ENCODE measurements around the gene SLC2A9. TPM values are rescaled to one million over a fixed set of nuclear protein-coding genes. Genes with fewer than 3 reads are reported as not detected.

SLC2A9 gene
- total and polyA plus RNA-seq, 2 donors (not counting 1 experiment from before 2014, with no cell fraction given), result 2.3 to 3.9 TPM

GRCh38 chr4:10053635-10054453, 32.5 kb upstream of the SLC2A9 start:
- Histone ChIP-seq H3K4me2 (ENCODE audit: extremely low read depth, insufficient read depth, low read length) (no peak overlapping the region), H3K4me1 (ENCODE audit: control insufficient read depth, extremely low read depth, insufficient read depth, low read length) (no peaks in the 10 kb centered on the region), H3K9ac (ENCODE audit: insufficient read depth, low read length) (no peak overlapping the region), H3K9me3 (ENCODE audit: control insufficient read depth, insufficient read depth, low read depth, low read length) (no peaks in the 10 kb centered on the region), H3K36me3 (ENCODE audit: control insufficient read depth, insufficient read depth, low read length) (no peaks in the 10 kb centered on the region), H4K20me1 (ENCODE audit: control insufficient read depth, extremely low read depth, insufficient read depth, low read length) (no peaks in the 10 kb centered on the region), H2AFZ (ENCODE audit: low read length) (no peak overlapping the region), H3K27ac (ENCODE audit: insufficient read depth, low read length) (no peak overlapping the region), H3K27me3 (ENCODE audit: control insufficient read depth, insufficient read depth, low read length) (no peaks in the 10 kb centered on the region), H3K4me3 (replicated peaks in 1 of 4; ENCODE audit: control extremely low read depth in 1 of 4, insufficient read depth in 1 of 4, low read depth in 3 of 4, low read length in 4 of 4) (no peak overlapping the region), H3K79me2 (ENCODE audit: control insufficient read depth, insufficient read depth, low read length) (no peaks in the 10 kb centered on the region)
- no peak for DNase-seq (ENCODE audit: low read depth in 2 of 2)
- no peak for TF ChIP-seq EZH2 (IDR thresholded peaks at IDR 0.05; ENCODE audit: low read length, missing control alignments)
- no peak for TF ChIP-seq CTCF (conservative IDR thresholded peaks at IDR 0.05 in 1 of 2, IDR thresholded peaks at IDR 0.05 in 1 of 2; ENCODE audit: low read depth in 1 of 2, low read length in 2 of 2)

- Histone ChIP-seq H3K79me2 (ENCODE audit: control insufficient read depth, insufficient read depth, low read length) (no peaks in the 10 kb centered on the region), H3K9me3 (ENCODE audit: control insufficient read depth, insufficient read depth, low read depth, low read length) (no peaks in the 10 kb centered on the region), H3K27me3 (ENCODE audit: control insufficient read depth, insufficient read depth, low read length) (no peaks in the 10 kb centered on the region), H3K36me3 (ENCODE audit: control insufficient read depth, insufficient read depth, low read length) (no peaks in the 10 kb centered on the region), H4K20me1 (ENCODE audit: control insufficient read depth, extremely low read depth, insufficient read depth, low read length) (no peaks in the 10 kb centered on the region), H3K4me1 (ENCODE audit: control insufficient read depth, extremely low read depth, insufficient read depth, low read length) (no peaks in the 10 kb centered on the region), H3K27ac (ENCODE audit: insufficient read depth, low read length) (no peak overlapping the region), H3K9ac (ENCODE audit: insufficient read depth, low read length) (no peak overlapping the region), H3K4me2 (ENCODE audit: extremely low read depth, insufficient read depth, low read length) (no peak overlapping the region), H3K4me3 (replicated peaks in 1 of 4; ENCODE audit: control extremely low read depth in 1 of 4, insufficient read depth in 1 of 4, low read depth in 3 of 4, low read length in 4 of 4) (no peak overlapping the region), H2AFZ (ENCODE audit: low read length) (no peak overlapping the region)
- no peak for DNase-seq (ENCODE audit: low read depth in 2 of 2)
- TF ChIP-seq EZH2 (IDR thresholded peaks at IDR 0.05; ENCODE audit: low read length, missing control alignments), result no peak
- TF ChIP-seq CTCF (conservative IDR thresholded peaks at IDR 0.05 in 1 of 2, IDR thresholded peaks at IDR 0.05 in 1 of 2; ENCODE audit: low read depth in 1 of 2, low read length in 2 of 2), result no peak
Measured at GRCh38 chr4:10051517-10052135, 30.3 kb upstream of the SLC2A9 start.

GRCh38 chr4:10050721-10051120, 29.4 kb upstream of the SLC2A9 start:
- H3K36me3 ChIP-seq (ENCODE audit: control insufficient read depth, insufficient read depth, low read length), result no peaks in the 10 kb centered on the region
- no peaks in the 10 kb centered on the region for H4K20me1 ChIP-seq (ENCODE audit: control insufficient read depth, extremely low read depth, insufficient read depth, low read length)
- no peak overlapping the region for H3K27ac ChIP-seq (ENCODE audit: insufficient read depth, low read length)
- DNase-seq (ENCODE audit: low read depth in 2 of 2), result no peak
- no peak overlapping the region for H3K4me2 ChIP-seq (ENCODE audit: extremely low read depth, insufficient read depth, low read length)
- H3K4me3 ChIP-seq (replicated peaks in 1 of 4; ENCODE audit: control extremely low read depth in 1 of 4, insufficient read depth in 1 of 4, low read depth in 3 of 4, low read length in 4 of 4), result no peak overlapping the region
- H3K4me1 ChIP-seq (ENCODE audit: control insufficient read depth, extremely low read depth, insufficient read depth, low read length), result no peaks in the 10 kb centered on the region
- H3K9me3 ChIP-seq (ENCODE audit: control insufficient read depth, insufficient read depth, low read depth, low read length), result no peaks in the 10 kb centered on the region
- no peaks in the 10 kb centered on the region for H3K27me3 ChIP-seq (ENCODE audit: control insufficient read depth, insufficient read depth, low read length)
- no peak overlapping the region for H2AFZ ChIP-seq (ENCODE audit: low read length)
- no peaks in the 10 kb centered on the region for H3K79me2 ChIP-seq (ENCODE audit: control insufficient read depth, insufficient read depth, low read length)
- no peak overlapping the region for H3K9ac ChIP-seq (ENCODE audit: insufficient read depth, low read length)
- no peak for TF ChIP-seq EZH2 (IDR thresholded peaks at IDR 0.05; ENCODE audit: low read length, missing control alignments)
- no peak for TF ChIP-seq CTCF (conservative IDR thresholded peaks at IDR 0.05 in 1 of 2, IDR thresholded peaks at IDR 0.05 in 1 of 2; ENCODE audit: low read depth in 1 of 2, low read length in 2 of 2)
